ENCODE data around the gene BLOC1S4.
A peak's percentile ranks its signal among the peaks of the same experiment; 100 is the strongest.
"Not testable (repeated sequence)": the region's sequence is repeated elsewhere in the genome, so short reads cannot be mapped to it uniquely, and the experiment has no call there.

Gene BLOC1S4

GRCh38 chr4:6716018-6716911 is at the start of gene BLOC1S4:
Gene BLOC1S4, plus strand, starts transcription at chr4:6716174. Its CDS starts 36 bp downstream, at chr4:6716210.
- peak; percentile 96 for DNase-seq (ENCODE audit: low spot score)
- TF ChIP-seq CTCF (IDR thresholded peaks at IDR 0.05; ENCODE audit: extremely low read depth, missing control alignments) = no peak

- TF ChIP-seq CTCF (IDR thresholded peaks at IDR 0.05; ENCODE audit: extremely low read depth, missing control alignments) = no peak
- DNase-seq (ENCODE audit: low spot score) = no peak
These were observed 47.6 kb upstream of the BLOC1S4 start for GRCh38 chr4:6668391-6668790.

GRCh38 chr4:6671648-6672047 is 44.3 kb upstream of the BLOC1S4 start:
- no peak for DNase-seq (ENCODE audit: low spot score)
- no peak for TF ChIP-seq CTCF (IDR thresholded peaks at IDR 0.05; ENCODE audit: extremely low read depth, missing control alignments)

- no peak for TF ChIP-seq CTCF (IDR thresholded peaks at IDR 0.05; ENCODE audit: extremely low read depth, missing control alignments)
These were observed 43.8 kb upstream of the BLOC1S4 start for GRCh38 chr4:6672131-6672530.

GRCh38 chr4:6672541-6673190 is 43.3 kb upstream of the BLOC1S4 start:
- not testable (repeated sequence) for DNase-seq (ENCODE audit: low spot score)

More at GRCh38 chr4:6672131-6672530, 43.8 kb upstream of the BLOC1S4 start:
- no peak for DNase-seq (ENCODE audit: low spot score)

- DNase-seq (ENCODE audit: low spot score) = not testable (repeated sequence)
These were observed 42.7 kb upstream of the BLOC1S4 start for GRCh38 chr4:6673191-6673659.

GRCh38 chr4:6673660-6674499 is 42.1 kb upstream of the BLOC1S4 start:
- peak; percentile 99 for DNase-seq (ENCODE audit: low spot score)
- TF ChIP-seq CTCF (IDR thresholded peaks at IDR 0.05; ENCODE audit: extremely low read depth, missing control alignments) = no peak

Data from GM20000 (cell line).